Esophagus squamous epithelium (tissue), 5 donors: ENCODE data around the gene RGS9. TPM values are rescaled to one million over a fixed set of nuclear protein-coding genes. Genes with fewer than 3 reads are reported as not detected.
"Not testable (repeated sequence)": the region's sequence is repeated elsewhere in the genome, so short reads cannot be mapped to it uniquely, and the experiment has no call there.

Source experiments
- DNase-seq: peaks from one replicate; lab custom pipeline; 2025; lab: John Stamatoyannopoulos, UW
- H3K27ac ChIP-seq, 4 donors: fragments of 200-600 bp; sonication (generic); one replicate each; pipeline ENCODE4 v1.5.1; 2016 to 2019; ENCODE audit warnings: mild to moderate bottlenecking in 1 of 4
- H3K27me3 ChIP-seq, 4 donors: fragments of 200-600 bp; sonication (generic); 1 replicate in 3 of 4; 2 replicates in 1 of 4; pipeline versions ENCODE4 v1.5.1 to v1.6.0; 2017 to 2021; ENCODE audit warnings: antibody characterized with exemption in 1 of 4
- H3K36me3 ChIP-seq, 3 donors: fragments of 200-600 bp; sonication (generic); one replicate each; pipeline ENCODE4 v1.5.1; 2016 to 2019
- H3K4me1 ChIP-seq, 3 donors: fragments of 200-600 bp; sonication (generic); one replicate each; pipeline ENCODE4 v1.5.1; 2017 to 2019
- H3K4me3 ChIP-seq, 4 donors: fragments of 200-600 bp; sonication (generic); 1 replicate in 3 of 4; 2 replicates in 1 of 4; pipeline ENCODE4 v1.5.1; 2016 to 2019; ENCODE audit warnings: mild to moderate bottlenecking in 2 of 4, moderate library complexity in 1 of 4
- H3K9me3 ChIP-seq, 3 donors: fragments of 200-600 bp; sonication (generic); one replicate each; pipeline ENCODE4 v1.5.1; 2016 to 2019
- POLR2A ChIP-seq, 4 donors: fragments of 450-650 bp; IDR thresholded peaks; one replicate each; pipeline ENCODE4 v1.6.1; 2017; ENCODE audit warnings: antibody characterized with exemption in 4 of 4, mild to moderate bottlenecking in 4 of 4, moderate library complexity in 3 of 4
- WGBS, 2 donors: methylation state at CpG; one replicate each; pipeline ENCODE4 v1.1.5; 2018; 5-methylcytosine and 5-hydroxymethylcytosine counted together
- intact Hi-C: fragments of 100-400 bp; cut with DNase I; formaldehyde crosslinking; loops from one replicate; pipeline ENCODE4 v1.15.0; 2022
- total RNA-seq, 4 donors: library from RNA; depleted of rRNA; stranded (reverse); fragments of >200 nt; gene quantifications; one replicate each; pipeline ENCODE4 v1.1.0, GENCODE V29; 2016
- TF ChIP-seq, protein P1 (sequence below), 6 experiments: fragments of 450-650 bp in 4 of 6; fragments of 200-600 bp in 2 of 6; sonication (generic) in 2 of 6; IDR thresholded peaks; one replicate each; pipeline ENCODE4 v1.5.1; 2016 to 2019; ENCODE audit warnings: antibody characterized with exemption in 6 of 6, mild to moderate bottlenecking in 4 of 6, moderate library complexity in 4 of 6
- donor health status: DM: yes; HTN: yes; CAD: no.

RGS9 gene
- total RNA-seq, 4 donors from 2014 or later = 0.45 to 8.1 (median 2.9) TPM

- DNase-seq = no peak
- H3K4me1 ChIP-seq = peaks cover 10 to 48% (median 16%) of the 10 kb centered on the region in 3 donors
- no peaks in the 10 kb centered on the region for H3K36me3 ChIP-seq
- 63 to 72% methylated on average over 2 of the region's 2 CpGs for WGBS, 2 donors
- no peak overlapping the region for H3K27ac ChIP-seq
- no peaks in the 10 kb centered on the region for H3K9me3 ChIP-seq
- no peak overlapping the region for H3K4me3 ChIP-seq
- H3K27me3 ChIP-seq = peaks cover 0 to 6% (median 0%) of the 10 kb centered on the region in 4 donors
- TF ChIP-seq, protein P1, sequence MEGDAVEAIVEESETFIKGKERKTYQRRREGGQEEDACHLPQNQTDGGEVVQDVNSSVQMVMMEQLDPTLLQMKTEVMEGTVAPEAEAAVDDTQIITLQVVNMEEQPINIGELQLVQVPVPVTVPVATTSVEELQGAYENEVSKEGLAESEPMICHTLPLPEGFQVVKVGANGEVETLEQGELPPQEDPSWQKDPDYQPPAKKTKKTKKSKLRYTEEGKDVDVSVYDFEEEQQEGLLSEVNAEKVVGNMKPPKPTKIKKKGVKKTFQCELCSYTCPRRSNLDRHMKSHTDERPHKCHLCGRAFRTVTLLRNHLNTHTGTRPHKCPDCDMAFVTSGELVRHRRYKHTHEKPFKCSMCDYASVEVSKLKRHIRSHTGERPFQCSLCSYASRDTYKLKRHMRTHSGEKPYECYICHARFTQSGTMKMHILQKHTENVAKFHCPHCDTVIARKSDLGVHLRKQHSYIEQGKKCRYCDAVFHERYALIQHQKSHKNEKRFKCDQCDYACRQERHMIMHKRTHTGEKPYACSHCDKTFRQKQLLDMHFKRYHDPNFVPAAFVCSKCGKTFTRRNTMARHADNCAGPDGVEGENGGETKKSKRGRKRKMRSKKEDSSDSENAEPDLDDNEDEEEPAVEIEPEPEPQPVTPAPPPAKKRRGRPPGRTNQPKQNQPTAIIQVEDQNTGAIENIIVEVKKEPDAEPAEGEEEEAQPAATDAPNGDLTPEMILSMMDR (IDR thresholded peaks at IDR 0.05) = no peak
- TF ChIP-seq POLR2A (IDR thresholded peaks at IDR 0.05) = no peak
- intact Hi-C loops = loop anchor here (10.0 kb wide), 1 partner anchor 145 kb away; no protein-coding TSS in a partner anchor
Measured at GRCh38 chr17:65109990-65110680, 27.0 kb upstream of the RGS9 start.

DNA sequence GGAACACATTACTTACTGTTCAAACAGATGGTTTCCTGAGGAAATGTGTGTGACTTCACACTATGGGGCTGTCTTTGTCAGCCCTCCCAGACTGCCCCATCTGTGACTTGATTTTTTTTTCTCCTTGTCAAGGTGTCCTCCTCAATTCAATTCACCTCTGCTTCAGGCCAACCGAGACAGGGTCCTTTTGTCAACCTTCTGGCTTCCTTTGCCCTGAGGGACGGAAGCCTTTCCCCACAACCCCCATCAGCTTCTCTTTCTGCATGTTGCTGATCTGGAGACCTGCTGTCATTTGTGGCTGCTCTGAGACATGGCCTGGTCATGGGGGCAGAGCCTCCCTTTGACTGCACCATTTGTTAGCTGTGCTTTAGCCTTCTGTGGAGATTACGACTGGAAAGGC, 21.3 kb upstream of the RGS9 start:
- H3K36me3 ChIP-seq = no peaks in the 10 kb centered on the region
- no peak overlapping the region for H3K4me3 ChIP-seq
- H3K27me3 ChIP-seq = peaks cover 0 to 32% (median 0%) of the 10 kb centered on the region in 4 donors
- DNase-seq = no peak
- H3K4me1 ChIP-seq = no peaks in the 10 kb centered on the region
- intact Hi-C loops = no loop called here
- no peaks in the 10 kb centered on the region for H3K9me3 ChIP-seq
- TF ChIP-seq, protein P1 (IDR thresholded peaks at IDR 0.05) = no peak
- TF ChIP-seq POLR2A (IDR thresholded peaks at IDR 0.05) = no peak
- no peak overlapping the region for H3K27ac ChIP-seq
- 60 to 77% methylated on average over 1 to 2 of the region's 3 CpGs for WGBS, 2 donors

DNA sequence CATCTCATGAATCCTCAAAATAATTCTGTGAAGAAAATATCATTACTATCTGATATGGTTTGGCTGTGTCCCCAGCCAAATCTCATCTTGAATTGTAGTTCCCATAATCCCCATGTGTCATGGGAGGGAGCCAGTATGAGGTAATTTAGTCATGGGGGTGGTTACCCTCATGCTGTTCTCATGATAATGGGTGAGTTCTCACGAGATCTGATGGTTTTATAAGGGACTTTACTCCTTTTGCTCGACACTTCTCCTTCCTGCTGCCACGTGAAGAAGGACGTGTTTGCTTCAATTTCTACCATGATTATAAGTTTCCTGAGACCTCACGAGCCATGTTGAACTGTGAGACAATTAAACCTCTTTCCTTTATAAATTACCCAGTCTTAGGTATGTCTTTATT, 20.7 kb upstream of the RGS9 start:
- WGBS, 2 donors = 44 to 70% methylated on average over 5 of the region's 5 CpGs
- peaks cover 0 to 32% (median 0%) of the 10 kb centered on the region in 4 donors for H3K27me3 ChIP-seq
- H3K4me1 ChIP-seq, H3K9me3 ChIP-seq, H3K27ac ChIP-seq, H3K4me3 ChIP-seq, DNase-seq, H3K36me3 ChIP-seq, intact Hi-C loops: not testable (repeated sequence)

GRCh38 chr17:65117384-65118035, 19.7 kb upstream of the RGS9 start:
- 78 to 79% methylated on average over 4 of the region's 4 CpGs for WGBS, 2 donors
- H3K27me3 ChIP-seq = peaks cover 0 to 29% (median 0%) of the 10 kb centered on the region in 4 donors
- no peaks in the 10 kb centered on the region for H3K9me3 ChIP-seq
- H3K36me3 ChIP-seq = no peaks in the 10 kb centered on the region
- intact Hi-C loops = no loop called here
- no peak for DNase-seq
- no peak overlapping the region for H3K27ac ChIP-seq
- peaks cover 0 to 12% (median 6%) of the 10 kb centered on the region in 3 donors for H3K4me1 ChIP-seq
- H3K4me3 ChIP-seq = no peak overlapping the region
- TF ChIP-seq, protein P1 (IDR thresholded peaks at IDR 0.05) = no peak
- no peak for TF ChIP-seq POLR2A (IDR thresholded peaks at IDR 0.05)

- 36 to 45% methylated on average over 6 of the region's 6 CpGs for WGBS, 2 donors
- no peak for DNase-seq
- no peak overlapping the region for H3K4me3 ChIP-seq
- TF ChIP-seq, protein P1 (IDR thresholded peaks at IDR 0.05) = no peak
- no peak for TF ChIP-seq POLR2A (IDR thresholded peaks at IDR 0.05)
- H3K27ac ChIP-seq = no peak overlapping the region
- no peaks in the 10 kb centered on the region for H3K9me3 ChIP-seq
- peaks cover 0 to 24% (median 11%) of the 10 kb centered on the region in 3 donors for H3K4me1 ChIP-seq
- H3K27me3 ChIP-seq = peaks cover 0 to 18% (median 0%) of the 10 kb centered on the region in 4 donors
- H3K36me3 ChIP-seq = no peaks in the 10 kb centered on the region
- intact Hi-C loops = no loop called here
Measured at GRCh38 chr17:65121368-65121767, 15.8 kb upstream of the RGS9 start.
